K562 (cell line): Measurements from ENCODE around the gene NARF. TPM values are rescaled to one million over a fixed set of nuclear protein-coding genes. Genes with fewer than 3 reads are reported as not detected.

ENCODE experiments used
- ATAC-seq: fragments of 200-7000 bp; cut with Tn5 transposase; 3 replicates; pipeline ENCODE4 v1.9.1; 2020; ENCODE audit warnings: moderate library complexity
- BruUV-seq: library from RNA; stranded (reverse); fragments of 400-500 nt; replicated peaks from 2 replicates; lab custom pipeline; 2021; lab: Mats Ljungman, UMichigan
- CTCF ChIA-PET: fragments of 300-600 bp; formaldehyde crosslinking; extraction: SDS; loops from one replicate; lab custom pipeline; 2021; ENCODE audit warnings: low intra/inter-chr PET ratio; lab: Yijun Ruan, JAX
- POLR2A ChIA-PET: fragments of 300-600, 350-650 bp; sonication (Branson Sonifier 250); formaldehyde crosslinking; extraction: SDS; loops from one replicate; lab custom pipeline; 2021; ENCODE audit warnings: antibody characterized with exemption, inconsistent platforms; lab: Yijun Ruan, JAX
- DNase-seq, 4 experiments: peaks; one replicate each; pipeline versions ENCODE4 v3.0.0 to v3.0.0-alpha.2; 2011 to 2018; ENCODE audit warnings: low spot score in 3 of 4, mixed read lengths in 3 of 4; ENCODE audit errors: extremely low read depth in 1 of 4
- FAIRE-seq: peaks from 2 replicates; lab custom pipeline; 2011; peaks lifted over from hg19 to GRCh38; lab: Jason Lieb, UNC
- H2AFZ ChIP-seq: 2 replicates; pipeline ENCODE4 v1.6.0; 2011; ENCODE audit warnings: low read depth, low read length, control low read depth, inconsistent platforms
- H3K27ac ChIP-seq: fragments of 200-600 bp; 3 replicates; pipeline ENCODE4 v1.8.0; 2011; ENCODE audit warnings: low read depth, mild to moderate bottlenecking, control low read depth, inconsistent platforms, low read length, moderate library complexity, mixed read lengths; ENCODE audit errors: extremely low read depth
- H3K27me3 ChIP-seq, 2 experiments: fragments of 300-600 bp in 1 of 2; 2 replicates in 1 of 2; 3 replicates in 1 of 2; pipeline versions ENCODE4 v1.6.0 to v1.8.0; 2011; ENCODE audit warnings: inconsistent platforms in 2 of 2, low read length in 2 of 2, mild to moderate bottlenecking in 1 of 2, mixed read lengths in 1 of 2, moderate library complexity in 1 of 2; ENCODE audit not compliant: control insufficient read depth in 2 of 2, insufficient read depth in 2 of 2
- H3K36me3 ChIP-seq: fragments of 300-600 bp; 3 replicates; pipeline ENCODE4 v1.8.0; 2011; ENCODE audit warnings: mild to moderate bottlenecking, low read length, inconsistent platforms; ENCODE audit not compliant: control insufficient read depth, insufficient read depth
- H3K4me1 ChIP-seq, 2 experiments: fragments of 200-600 bp in 1 of 2; replicated peaks in 1 of 2; 2 replicates in 1 of 2; 3 replicates in 1 of 2; pipeline versions ENCODE4 v1.5.1 to v1.8.0; 2011; ENCODE audit warnings: inconsistent platforms in 2 of 2, low read length in 2 of 2, mild to moderate bottlenecking in 1 of 2, mixed read lengths in 1 of 2, moderate library complexity in 1 of 2; ENCODE audit not compliant: control insufficient read depth in 2 of 2, insufficient read depth in 2 of 2
- H3K4me2 ChIP-seq: 2 replicates; pipeline ENCODE4 v1.6.1; 2011; ENCODE audit warnings: low read length, control low read depth, inconsistent platforms, mixed read lengths; ENCODE audit not compliant: insufficient read depth
- H3K4me3 ChIP-seq: fragments of 200-600 bp; sonication (generic), shearing (Covaris generic); 2 replicates; pipeline ENCODE4 v1.5.1; 2016; ENCODE audit warnings: control low read depth, inconsistent platforms
- H3K79me2 ChIP-seq: fragments of 200-600 bp; 3 replicates; pipeline ENCODE4 v1.8.0; 2011; ENCODE audit warnings: low read length, inconsistent platforms; ENCODE audit not compliant: control insufficient read depth, insufficient read depth
- H3K9ac ChIP-seq, 2 experiments: 2 replicates each; pipeline versions ENCODE4 v1.6.0 to v1.6.1; 2011; ENCODE audit warnings: low read depth in 2 of 2, low read length in 2 of 2, control low read depth in 1 of 2, inconsistent platforms in 1 of 2, mild to moderate bottlenecking in 1 of 2, mixed read lengths in 1 of 2; ENCODE audit not compliant: insufficient read depth in 1 of 2
- H3K9me1 ChIP-seq: one replicate; pipeline ENCODE4 v1.6.0; 2011; ENCODE audit warnings: inconsistent platforms, mild to moderate bottlenecking, low read length, moderate library complexity; ENCODE audit not compliant: control insufficient read depth, insufficient read depth
- H3K9me3 ChIP-seq: replicated peaks from 2 replicates; pipeline ENCODE4 v1.5.1; 2011; ENCODE audit warnings: low read depth, low read length, inconsistent platforms; ENCODE audit not compliant: control insufficient read depth, insufficient read depth
- H4K20me1 ChIP-seq: replicated peaks from 2 replicates; pipeline ENCODE4 v1.6.1; 2011; ENCODE audit warnings: low read length, inconsistent platforms, mixed read lengths; ENCODE audit not compliant: control insufficient read depth, insufficient read depth
- CREBBP ChIP-seq: IDR thresholded peaks from one replicate; pipeline ENCODE4 v1.6.1; 2012; ENCODE audit warnings: low read depth, mild to moderate bottlenecking, control low read depth, inconsistent platforms, low read length
- NR2C1 ChIP-seq, 2 experiments: fragments of 450-650 bp; IDR thresholded peaks; 2 replicates each; pipeline ENCODE4 v1.6.1; 2017; ENCODE audit warnings: mild to moderate bottlenecking in 2 of 2, antibody characterized with exemption in 1 of 2, inconsistent platforms in 1 of 2, missing compliant biosample characterization in 1 of 2, missing genetic modification characterization in 1 of 2
- WGBS: fragments of 100-300 bp; shearing (Covaris generic); methylation state at CpG from one replicate; pipeline ENCODE4 v1.1.6; 2016; ENCODE audit warnings: low coverage, mixed read lengths; ENCODE audit not compliant: insufficient coverage; ENCODE audit errors: missing lambda C conversion rate; 5-methylcytosine and 5-hydroxymethylcytosine counted together
- in situ Hi-C: fragments of 300-500 bp; cut with MboI; formaldehyde crosslinking; loops from 4 replicates; pipeline ENCODE4 v1.15.0; 2018; ENCODE audit warnings: inconsistent platforms, mixed read lengths
- intact Hi-C: fragments of 100-400 bp; cut with micrococcal nuclease; formaldehyde crosslinking; loops from 2 replicates; pipeline ENCODE4 v1.14.2; 2022
- polyA plus RNA-seq, 8 experiments: library from polyadenylated mRNA; depleted of rRNA in 4 of 8; stranded (reverse) in 5 of 8; unstranded in 3 of 8; fragments of >200 nt; fragmentation: Nextera tagmentation in 2 of 8; fragmentation: Illumina TruSeq in 1 of 8; extraction: Ambion mirVana in 2 of 8; extraction: Trizol in 1 of 8; gene quantifications; 2 replicates each; pipeline versions ENCODE4 v1.2.1 to v1.2.3, GENCODE V29; 2011 to 2014; ENCODE audit warnings: inconsistent platforms in 1 of 8, missing spikeins in 1 of 8
- total RNA-seq, 7 experiments: library from RNA; depleted of rRNA in 6 of 7; stranded (reverse); fragments of >200 nt in 6 of 7; fragmentation: Illumina TruSeq in 2 of 7; extraction: Trizol in 2 of 7; gene quantifications; 2 replicates each; pipeline versions ENCODE4 v1.2.1 to v1.2.3, GENCODE V29; 2011 to 2021; ENCODE audit warnings: low replicate concordance in 1 of 7
- TF ChIP-seq, protein P1 (sequence below): fragments of 250-450 bp; sonication (Bioruptor Pico); IDR thresholded peaks from 2 replicates; pipeline ENCODE4 v1.9.0; 2021; ENCODE audit warnings: mild to moderate bottlenecking, inconsistent platforms
- TF ChIP-seq, protein P2 (sequence below): fragments of 250-450 bp; sonication (Bioruptor Pico); IDR thresholded peaks from 2 replicates; pipeline ENCODE4 v1.4.0; 2020; ENCODE audit warnings: mild to moderate bottlenecking, moderate library complexity, borderline replicate concordance

Gene NARF
- total and polyA plus RNA-seq, 9 of the 15 experiments (the other 6 are each of a cell fraction or from before 2014, with no cell fraction given), result 60.4 to 423 (median 132) TPM

DNA sequence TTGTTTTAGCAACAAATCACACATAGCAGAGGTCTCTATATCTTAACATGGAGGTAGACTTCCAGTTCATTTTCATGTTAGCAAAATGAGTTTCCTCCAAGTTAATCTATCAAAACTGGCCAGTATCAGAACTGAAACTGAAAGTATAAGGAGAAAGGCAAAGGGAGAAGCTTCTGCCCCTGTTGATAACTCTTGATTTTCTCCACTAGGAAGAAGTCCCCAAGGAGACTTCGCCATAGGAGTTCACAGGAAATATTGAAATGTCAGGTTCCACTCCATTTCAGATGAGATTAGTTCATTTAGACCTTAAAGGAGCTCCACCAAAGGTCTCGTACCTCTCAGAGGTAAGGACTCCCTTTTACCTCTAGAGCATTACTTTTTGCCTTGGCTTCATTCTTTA, 39.0 kb upstream of the NARF start:
- Histone ChIP-seq H3K9me1 (no peaks in the 10 kb centered on the region), H3K27ac (no peak overlapping the region; the same call in 2 of the 3 replicates), H3K4me3 (peak overlapping the region; percentile 90; the same call in 1 of the 2 replicates), H3K27me3 (no peaks in the 10 kb centered on the region), H3K36me3 (peaks cover 5% of the 10 kb centered on the region; the same call in 1 of the 3 replicates), H3K9ac (peak overlapping the region in 1 of 2 experiments; percentile 83; a peak in 2 of 4 replicates), H3K79me2 (peaks cover 17% of the 10 kb centered on the region), H4K20me1 (peaks cover 15% of the 10 kb centered on the region), H3K9me3 (no peaks in the 10 kb centered on the region), H3K4me1 (peaks cover 8 to 26% of the 10 kb centered on the region in 2 experiments), H2AFZ (no peak overlapping the region), H3K4me2 (peak overlapping the region; percentile 97)
- no peak for ATAC-seq
- TF ChIP-seq, protein P1, sequence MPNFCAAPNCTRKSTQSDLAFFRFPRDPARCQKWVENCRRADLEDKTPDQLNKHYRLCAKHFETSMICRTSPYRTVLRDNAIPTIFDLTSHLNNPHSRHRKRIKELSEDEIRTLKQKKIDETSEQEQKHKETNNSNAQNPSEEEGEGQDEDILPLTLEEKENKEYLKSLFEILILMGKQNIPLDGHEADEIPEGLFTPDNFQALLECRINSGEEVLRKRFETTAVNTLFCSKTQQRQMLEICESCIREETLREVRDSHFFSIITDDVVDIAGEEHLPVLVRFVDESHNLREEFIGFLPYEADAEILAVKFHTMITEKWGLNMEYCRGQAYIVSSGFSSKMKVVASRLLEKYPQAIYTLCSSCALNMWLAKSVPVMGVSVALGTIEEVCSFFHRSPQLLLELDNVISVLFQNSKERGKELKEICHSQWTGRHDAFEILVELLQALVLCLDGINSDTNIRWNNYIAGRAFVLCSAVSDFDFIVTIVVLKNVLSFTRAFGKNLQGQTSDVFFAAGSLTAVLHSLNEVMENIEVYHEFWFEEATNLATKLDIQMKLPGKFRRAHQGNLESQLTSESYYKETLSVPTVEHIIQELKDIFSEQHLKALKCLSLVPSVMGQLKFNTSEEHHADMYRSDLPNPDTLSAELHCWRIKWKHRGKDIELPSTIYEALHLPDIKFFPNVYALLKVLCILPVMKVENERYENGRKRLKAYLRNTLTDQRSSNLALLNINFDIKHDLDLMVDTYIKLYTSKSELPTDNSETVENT (CRISPR knock-in tag), result no peak
- no peak for TF ChIP-seq CREBBP
- TF ChIP-seq, protein P2, sequence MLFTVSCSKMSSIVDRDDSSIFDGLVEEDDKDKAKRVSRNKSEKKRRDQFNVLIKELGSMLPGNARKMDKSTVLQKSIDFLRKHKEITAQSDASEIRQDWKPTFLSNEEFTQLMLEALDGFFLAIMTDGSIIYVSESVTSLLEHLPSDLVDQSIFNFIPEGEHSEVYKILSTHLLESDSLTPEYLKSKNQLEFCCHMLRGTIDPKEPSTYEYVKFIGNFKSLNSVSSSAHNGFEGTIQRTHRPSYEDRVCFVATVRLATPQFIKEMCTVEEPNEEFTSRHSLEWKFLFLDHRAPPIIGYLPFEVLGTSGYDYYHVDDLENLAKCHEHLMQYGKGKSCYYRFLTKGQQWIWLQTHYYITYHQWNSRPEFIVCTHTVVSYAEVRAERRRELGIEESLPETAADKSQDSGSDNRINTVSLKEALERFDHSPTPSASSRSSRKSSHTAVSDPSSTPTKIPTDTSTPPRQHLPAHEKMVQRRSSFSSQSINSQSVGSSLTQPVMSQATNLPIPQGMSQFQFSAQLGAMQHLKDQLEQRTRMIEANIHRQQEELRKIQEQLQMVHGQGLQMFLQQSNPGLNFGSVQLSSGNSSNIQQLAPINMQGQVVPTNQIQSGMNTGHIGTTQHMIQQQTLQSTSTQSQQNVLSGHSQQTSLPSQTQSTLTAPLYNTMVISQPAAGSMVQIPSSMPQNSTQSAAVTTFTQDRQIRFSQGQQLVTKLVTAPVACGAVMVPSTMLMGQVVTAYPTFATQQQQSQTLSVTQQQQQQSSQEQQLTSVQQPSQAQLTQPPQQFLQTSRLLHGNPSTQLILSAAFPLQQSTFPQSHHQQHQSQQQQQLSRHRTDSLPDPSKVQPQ (CRISPR knock-in tag), result no peak
- 0 out of 2 replicates have a peak, but pooled peaks have one; percentile 20 for TF ChIP-seq NR2C1 (IDR thresholded peaks at IDR 0.05)
- no peak for TF ChIP-seq NR2C1 (tag; IDR thresholded peaks at IDR 0.05)
- CTCF ChIA-PET, result no interaction called here
- peak in 1 of 4 experiments; percentile 23 for DNase-seq
- in situ Hi-C loops (no loop called here), intact Hi-C loops (loop anchor here (10.0 kb wide), 1 partner anchor 135 kb away; no protein-coding TSS in a partner anchor)
- POLR2A ChIA-PET, result interaction anchor here (0.7 to 1.2 kb wide), 2 partner anchors 10 to 20 kb away, joined by 3 read pairs; no protein-coding TSS in a partner anchor
- BruUV-seq, result no TSS peak
- 48% methylated on average over 2 of the region's 2 CpGs for WGBS
- FAIRE-seq, result peak; percentile 71
